ENCODE results near the gene SLC5A5.
"Not testable (repeated sequence)": the region's sequence is repeated elsewhere in the genome, so short reads cannot be mapped to it uniquely, and the experiment has no call there.

Gene SLC5A5

GRCh38 chr19:17872251-17873001, 681 bp downstream of the SLC5A5 start:
- FAIRE-seq: no peak

GRCh38 chr19:17873786-17874757, 2.3 kb downstream of the SLC5A5 start:
- no peak for FAIRE-seq

- no peak for FAIRE-seq
Measured at GRCh38 chr19:17874758-17875135, 3.0 kb downstream of the SLC5A5 start.

- FAIRE-seq: no peak
Measured at GRCh38 chr19:17877696-17878095, 6.0 kb downstream of the SLC5A5 start.

GRCh38 chr19:17879466-17879865, 7.7 kb downstream of the SLC5A5 start:
- FAIRE-seq: no peak

GRCh38 chr19:17881701-17882100, 10.0 kb downstream of the SLC5A5 start:
- no peak for FAIRE-seq

GRCh38 chr19:17883627-17884410, 12.1 kb downstream of the SLC5A5 start:
- FAIRE-seq: no peak

- no peak for FAIRE-seq
Measured at GRCh38 chr19:17886515-17886914, 14.8 kb downstream of the SLC5A5 start.

GRCh38 chr19:17887221-17887620, 15.5 kb downstream of the SLC5A5 start:
- not testable (repeated sequence) for FAIRE-seq

GRCh38 chr19:17888260-17888659, 16.5 kb downstream of the SLC5A5 start:
- no peak for FAIRE-seq

- FAIRE-seq: no peak
Measured at GRCh38 chr19:17889609-17890214, 18.0 kb downstream of the SLC5A5 start.

- no peak for FAIRE-seq
Measured at GRCh38 chr19:17893766-17894165, 22.0 kb downstream of the SLC5A5 start.

- no peak for FAIRE-seq
Measured at GRCh38 chr19:17902701-17903100, 31.0 kb downstream of the SLC5A5 start.

- FAIRE-seq: no peak
Measured at GRCh38 chr19:17908244-17908643, 36.5 kb downstream of the SLC5A5 start.

- FAIRE-seq: no peak
Measured at GRCh38 chr19:17909003-17909732, 37.4 kb downstream of the SLC5A5 start.

GRCh38 chr19:17910791-17911360, 39.1 kb downstream of the SLC5A5 start:
- no peak for FAIRE-seq

GRCh38 chr19:17915940-17916593, 44.3 kb downstream of the SLC5A5 start:
- no peak for FAIRE-seq

- not testable (repeated sequence) for FAIRE-seq
Measured at GRCh38 chr19:17918151-17918550, 46.4 kb downstream of the SLC5A5 start.

- not testable (repeated sequence) for FAIRE-seq
Measured at GRCh38 chr19:17919122-17919521, 47.4 kb downstream of the SLC5A5 start.

- no peak for FAIRE-seq
Measured at GRCh38 chr19:17920527-17920926, 48.8 kb downstream of the SLC5A5 start.

- no peak for FAIRE-seq
Measured at GRCh38 chr19:17922138-17922537, 50.4 kb downstream of the SLC5A5 start.

All from endometrium (tissue), 2 donors.